GM19193 (cell line): ENCODE data around the gene KLHDC3.

Experiments used
- POLR2A ChIP-seq: IDR thresholded peaks from 4 replicates; pipeline ENCODE4 v1.6.1; 2011; ENCODE audit not compliant: insufficient read depth, insufficient read length; ENCODE audit errors: extremely low read depth

The KLHDC3 gene

DNA sequence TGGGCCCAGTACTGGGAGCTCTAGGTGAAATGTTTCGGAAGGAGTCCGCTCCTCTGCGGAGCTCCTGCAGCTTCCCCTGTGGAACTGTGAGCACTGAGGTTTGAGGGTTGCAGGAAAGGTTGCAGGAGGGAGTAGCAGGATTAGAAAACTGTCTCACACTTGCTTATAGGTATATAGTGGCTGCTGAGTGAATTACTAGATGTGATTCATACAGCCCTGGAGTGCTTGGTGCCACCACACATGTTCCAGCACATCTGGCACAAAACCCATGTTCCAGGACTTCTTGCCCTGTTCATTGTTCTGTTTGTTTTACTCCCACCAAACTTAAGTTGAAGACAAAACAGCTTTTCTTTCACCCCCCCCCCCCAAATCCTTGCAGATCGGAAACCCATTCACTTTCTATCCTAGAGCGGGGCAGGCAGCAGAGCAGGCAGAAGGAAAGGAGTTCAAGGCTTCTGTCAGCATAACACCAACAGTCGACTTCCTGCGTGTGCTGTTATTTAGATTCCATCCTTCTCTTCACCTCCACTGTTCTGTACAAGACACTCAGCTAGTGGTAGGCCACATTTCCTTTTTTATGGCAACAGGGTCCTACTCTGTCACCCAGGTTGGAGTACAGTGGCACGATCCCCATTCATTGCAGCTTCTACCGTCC lies 34.4 kb upstream of the KLHDC3 start:
- TF ChIP-seq POLR2A: no peak

DNA sequence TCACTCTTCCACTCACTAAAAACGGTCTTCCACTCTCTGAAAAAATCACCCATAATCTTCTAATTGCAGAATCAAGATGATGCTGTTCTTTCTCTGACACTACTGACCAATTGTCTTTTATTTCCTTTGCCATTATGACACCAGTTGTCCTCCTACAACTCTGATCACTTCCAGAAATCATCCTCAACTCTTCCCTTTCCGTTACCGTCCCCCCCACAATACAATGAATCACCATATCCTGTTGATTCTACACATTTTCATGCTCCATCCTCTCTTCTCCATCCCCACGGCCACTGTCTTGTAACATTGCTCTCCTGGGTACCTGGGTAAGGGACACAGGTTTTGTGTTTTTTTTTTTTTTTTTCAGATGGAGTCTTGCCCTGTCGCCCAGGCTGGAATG lies 32.2 kb upstream of the KLHDC3 start:
- no peak for TF ChIP-seq POLR2A

GRCh38 chr6:42984001-42984923 lies 29.8 kb upstream of the KLHDC3 start, which contains the start of gene PPP2R5D:
PPP2R5D (plus strand) TSS chr6:42984570; CDS start chr6:42984678, 108 bp downstream.
- TF ChIP-seq POLR2A: peak; percentile 92

- TF ChIP-seq POLR2A: no peak
Observed at GRCh38 chr6:42984924-42985475, 29.0 kb upstream of the KLHDC3 start.

GRCh38 chr6:42987533-42988451 lies 26.3 kb upstream of the KLHDC3 start:
- TF ChIP-seq POLR2A: no peak

DNA sequence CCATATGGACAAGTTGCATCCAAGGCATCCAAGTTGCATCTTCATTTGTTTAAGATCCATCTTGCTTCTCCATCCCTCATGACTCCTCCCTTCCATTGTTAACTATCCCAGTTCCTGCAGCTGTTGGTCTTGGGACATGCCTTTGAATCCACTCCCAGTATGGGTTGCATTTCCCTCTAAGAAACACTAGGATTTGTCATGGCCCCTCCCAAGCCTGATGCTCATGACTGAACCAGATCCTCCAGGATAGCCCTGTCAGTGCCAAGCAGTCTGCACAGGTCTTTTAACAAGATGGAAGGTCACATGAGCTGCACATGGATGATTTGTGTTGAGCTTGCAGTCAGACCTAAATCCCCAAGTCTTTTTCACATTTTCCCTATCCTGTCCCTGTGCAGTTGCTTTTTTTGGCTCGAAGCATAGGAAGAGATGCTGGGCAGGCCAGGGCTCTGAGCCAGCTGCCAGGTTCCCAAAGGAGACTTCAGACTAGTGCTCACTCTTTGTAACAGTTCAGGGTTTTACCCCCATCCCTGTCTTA lies 25.5 kb upstream of the KLHDC3 start:
- TF ChIP-seq POLR2A: no peak

DNA sequence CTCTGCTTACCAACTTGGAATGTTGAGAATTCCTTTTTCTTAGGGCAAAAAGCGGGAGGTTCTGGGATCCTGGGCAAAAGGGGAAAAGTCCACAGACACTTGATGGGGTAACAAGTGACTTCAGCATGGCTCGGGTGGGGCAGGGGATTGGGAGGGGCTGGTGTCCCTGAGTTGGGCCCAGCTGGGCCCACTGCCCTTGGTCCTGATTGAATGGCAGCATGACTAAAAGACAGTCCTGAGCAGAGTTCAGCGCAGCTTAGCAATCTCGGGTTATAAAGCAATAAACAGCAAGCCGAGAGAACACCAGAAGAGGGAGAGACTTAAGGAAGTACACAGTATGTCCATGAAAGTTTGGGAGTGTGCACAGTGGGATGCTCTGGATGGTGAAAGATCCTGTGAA lies 24.1 kb upstream of the KLHDC3 start:
- no peak for TF ChIP-seq POLR2A

DNA sequence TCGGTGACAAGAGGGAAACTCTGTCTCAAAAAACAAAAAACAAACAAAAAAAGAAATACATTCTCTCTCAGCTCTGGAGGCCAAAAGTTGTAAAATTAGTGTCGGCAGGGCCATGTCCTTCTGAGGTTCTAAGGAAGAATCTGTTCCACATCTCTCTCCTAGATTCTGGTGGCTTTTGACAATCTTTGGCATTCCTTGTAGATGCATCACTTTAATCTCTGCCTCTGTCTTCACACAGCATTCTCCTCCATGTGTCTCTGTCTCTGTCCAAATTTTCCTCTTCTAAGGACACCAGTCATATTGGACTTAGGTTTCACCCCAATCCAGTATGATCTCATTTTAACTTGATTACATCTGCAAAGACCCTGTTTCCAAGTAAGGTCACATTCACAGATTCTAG lies 20.6 kb upstream of the KLHDC3 start:
- no peak for TF ChIP-seq POLR2A

DNA sequence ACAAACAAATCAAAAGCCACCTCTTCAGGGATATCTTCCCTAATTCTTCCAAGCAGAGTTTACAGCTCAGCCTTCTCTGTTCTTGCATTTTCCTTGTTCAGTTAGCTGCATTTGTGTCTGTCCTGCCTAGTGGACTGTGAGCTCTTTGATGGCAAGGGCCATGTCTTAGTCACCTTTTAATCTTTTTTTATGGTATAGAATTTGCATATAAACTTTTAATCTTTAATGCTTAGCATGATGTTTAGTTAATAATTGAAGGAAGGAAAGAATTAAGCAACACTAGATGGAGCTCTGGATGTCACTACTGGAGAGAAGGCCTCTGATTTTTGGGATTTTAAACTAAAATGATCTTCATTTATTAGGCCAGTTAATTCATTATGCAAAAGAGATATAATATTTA lies 17.5 kb upstream of the KLHDC3 start:
- TF ChIP-seq POLR2A: no peak

GRCh38 chr6:43001843-43002242 lies 12.2 kb upstream of the KLHDC3 start:
- TF ChIP-seq POLR2A: no peak

DNA sequence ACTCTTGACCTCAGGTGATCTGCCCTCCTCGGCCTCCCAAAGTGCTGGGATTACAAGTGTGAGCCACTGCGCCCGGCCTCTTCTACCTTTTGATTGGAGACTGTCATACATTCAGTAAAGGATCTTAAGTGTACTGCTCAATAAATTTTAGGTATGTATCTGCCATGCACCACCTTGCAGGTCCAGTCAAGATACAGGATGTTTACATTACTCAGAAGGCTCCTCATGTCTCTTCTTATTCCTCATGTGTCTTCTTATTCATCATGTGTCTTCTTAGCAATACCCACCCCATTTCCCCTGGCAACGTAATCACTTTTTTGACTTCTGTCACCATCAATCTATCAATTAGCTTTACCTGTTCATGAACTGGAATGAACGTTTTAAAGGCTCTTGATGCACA lies 8.2 kb upstream of the KLHDC3 start:
- no peak for TF ChIP-seq POLR2A

DNA sequence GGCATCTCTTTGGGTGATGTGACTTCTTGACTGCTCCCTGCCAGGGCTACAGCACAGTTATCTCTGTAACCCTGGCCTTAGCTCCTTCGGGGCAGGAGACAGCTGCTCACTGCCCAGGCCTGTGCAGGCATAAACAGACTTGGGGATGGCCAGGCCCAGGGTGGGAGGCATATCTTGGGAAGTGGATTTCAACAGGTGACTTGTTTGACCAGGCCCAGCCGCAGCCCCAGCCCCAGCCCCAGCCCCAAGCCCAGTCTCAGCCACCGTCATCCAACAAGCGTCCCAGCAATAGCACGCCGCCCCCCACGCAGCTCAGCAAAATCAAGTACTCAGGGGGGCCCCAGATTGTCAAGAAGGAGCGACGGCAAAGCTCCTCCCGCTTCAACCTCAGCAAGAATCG lies 7.8 kb upstream of the KLHDC3 start:
- no peak for TF ChIP-seq POLR2A

DNA sequence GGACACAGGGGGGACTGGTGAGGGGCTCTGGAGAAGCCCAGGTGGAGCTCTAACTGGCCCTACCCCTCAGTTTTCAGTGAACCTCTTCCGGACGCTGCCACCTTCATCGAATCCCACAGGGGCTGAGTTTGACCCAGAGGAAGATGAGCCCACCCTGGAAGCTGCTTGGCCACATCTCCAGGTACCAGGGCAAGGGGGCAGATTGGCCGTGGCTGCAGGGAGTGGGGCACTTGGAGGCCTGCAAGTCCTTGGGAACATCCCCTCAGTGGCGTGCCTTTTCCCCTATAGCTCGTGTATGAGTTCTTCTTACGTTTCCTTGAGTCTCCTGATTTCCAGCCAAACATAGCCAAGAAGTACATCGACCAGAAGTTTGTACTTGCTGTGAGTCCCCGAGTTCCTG lies 6.9 kb upstream of the KLHDC3 start:
- no peak for TF ChIP-seq POLR2A

GRCh38 chr6:43009124-43009523 lies 4.9 kb upstream of the KLHDC3 start:
- no peak for TF ChIP-seq POLR2A
